ENCODE measurements around the gene BMX. TPM values are rescaled to one million over a fixed set of nuclear protein-coding genes. Genes with fewer than 3 reads are reported as not detected.

The BMX gene
- total and polyA plus RNA-seq, 9 donors = 1.5 to 2.5 (median 2.0) TPM

DNA sequence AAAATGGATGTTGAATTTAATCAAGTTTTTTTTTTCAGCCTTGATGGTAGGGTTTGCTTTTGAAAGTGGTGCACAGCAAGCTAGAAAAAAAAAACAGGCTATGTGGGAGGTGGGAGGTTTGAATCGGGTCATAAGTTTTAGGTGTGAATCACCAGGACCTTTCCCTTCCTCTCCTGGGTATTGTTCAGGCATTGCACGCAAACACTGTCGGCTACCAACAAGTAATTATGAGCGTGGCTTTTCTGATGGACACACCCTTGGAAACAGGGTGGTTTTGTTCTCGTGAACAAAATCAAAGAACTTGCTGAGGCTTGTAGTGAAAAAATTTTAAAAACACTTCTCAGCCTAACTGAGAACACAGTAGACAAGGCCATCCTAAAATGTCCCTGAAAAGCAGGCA is 25.6 kb upstream of the BMX start:
- DNase-seq = no peak
- H3K27me3 ChIP-seq (ENCODE audit: control insufficient read depth, insufficient read depth, low read length) = peaks cover 4% of the 10 kb centered on the region
- no peaks in the 10 kb centered on the region for H3K36me3 ChIP-seq (ENCODE audit: control insufficient read depth, insufficient read depth, low read length)
- no peaks in the 10 kb centered on the region for H3K4me1 ChIP-seq (ENCODE audit: control insufficient read depth, insufficient read depth, low read length)
- no peak overlapping the region for H3K27ac ChIP-seq (ENCODE audit: low read length)
- no peak overlapping the region for H3K4me3 ChIP-seq (ENCODE audit: low read length)
- H3K9me3 ChIP-seq (replicated peaks; ENCODE audit: control insufficient read depth, low read depth, low read length) = no peaks in the 10 kb centered on the region
- WGBS (ENCODE audit: insufficient coverage) = no CpG with 5 or more reads among the region's 5 CpGs

DNA sequence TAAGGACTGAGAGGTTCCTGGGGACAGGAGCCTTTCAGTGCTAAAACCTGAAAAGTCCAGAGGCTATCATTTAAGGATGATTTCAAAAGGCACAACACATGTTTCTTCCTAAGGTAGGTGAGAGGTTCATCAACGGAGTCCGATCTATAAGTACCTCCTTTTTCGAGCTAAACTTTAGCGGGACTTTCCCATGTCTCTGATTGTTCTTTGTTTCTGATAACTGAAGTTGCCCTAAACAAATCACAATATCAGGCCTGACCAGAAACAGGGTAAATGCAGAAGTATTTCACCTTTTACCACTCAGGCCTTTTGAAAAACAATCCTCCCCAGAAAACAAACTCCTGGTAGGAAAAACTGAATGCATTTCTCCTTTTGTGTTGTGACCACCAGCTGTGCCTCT is 25.1 kb upstream of the BMX start:
- Histone ChIP-seq H3K4me3 (ENCODE audit: low read length) (no peak overlapping the region), H3K27me3 (ENCODE audit: control insufficient read depth, insufficient read depth, low read length) (peaks cover 4% of the 10 kb centered on the region), H3K4me1 (ENCODE audit: control insufficient read depth, insufficient read depth, low read length) (no peaks in the 10 kb centered on the region), H3K27ac (ENCODE audit: low read length) (no peak overlapping the region), H3K9me3 (replicated peaks; ENCODE audit: control insufficient read depth, low read depth, low read length) (no peaks in the 10 kb centered on the region), H3K36me3 (ENCODE audit: control insufficient read depth, insufficient read depth, low read length) (no peaks in the 10 kb centered on the region)
- no CpG with 5 or more reads among the region's 4 CpGs for WGBS (ENCODE audit: insufficient coverage)
- DNase-seq = no peak

DNA sequence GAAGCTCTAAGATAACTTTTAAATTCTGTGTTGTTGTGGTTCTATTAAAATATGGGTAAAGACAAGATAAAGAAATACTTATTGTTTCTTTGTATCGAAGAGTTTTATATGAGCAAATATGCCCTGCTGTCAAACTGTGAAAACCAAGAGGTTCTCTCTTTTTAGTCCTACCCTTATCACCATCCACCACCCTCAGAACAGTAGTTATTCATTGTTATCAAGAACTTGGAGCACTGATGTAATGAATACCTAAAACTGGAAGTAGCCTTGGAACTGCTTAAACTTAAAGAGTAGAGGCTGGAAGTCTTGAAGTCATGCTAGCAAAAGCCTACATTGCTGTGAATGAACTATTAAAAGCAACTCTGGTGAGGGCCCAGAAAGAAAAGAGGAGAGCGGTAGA is 16.7 kb upstream of the BMX start:
- Histone ChIP-seq H3K9me3 (replicated peaks; ENCODE audit: control insufficient read depth, low read depth, low read length) (no peaks in the 10 kb centered on the region), H3K27ac (ENCODE audit: low read length) (no peak overlapping the region), H3K27me3 (ENCODE audit: control insufficient read depth, insufficient read depth, low read length) (peaks cover 13% of the 10 kb centered on the region), H3K4me3 (ENCODE audit: low read length) (no peak overlapping the region), H3K4me1 (ENCODE audit: control insufficient read depth, insufficient read depth, low read length) (no peaks in the 10 kb centered on the region), H3K36me3 (ENCODE audit: control insufficient read depth, insufficient read depth, low read length) (no peaks in the 10 kb centered on the region)
- DNase-seq = no peak
- no CpG with 5 or more reads among the region's 2 CpGs for WGBS (ENCODE audit: insufficient coverage)

DNA sequence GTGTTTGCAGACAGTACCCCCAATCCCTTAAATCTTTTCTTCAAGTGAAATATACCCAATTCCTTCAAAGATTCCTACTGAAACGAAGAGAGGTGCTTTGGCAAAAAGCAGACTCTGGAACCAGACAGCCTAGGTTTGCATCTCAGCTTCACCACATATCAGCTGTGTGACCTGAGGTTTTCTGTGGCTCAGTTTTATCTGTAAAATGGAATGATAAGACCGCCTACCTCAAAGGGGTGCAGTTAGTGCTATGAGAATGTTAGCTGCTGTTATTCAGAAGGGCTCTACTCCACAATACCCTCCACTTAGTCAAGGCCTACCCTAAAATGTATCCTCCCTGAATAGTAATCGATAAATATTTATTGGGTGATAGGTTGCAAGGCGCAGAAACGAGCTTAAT is 8.1 kb upstream of the BMX start:
- H3K4me1 ChIP-seq (ENCODE audit: control insufficient read depth, insufficient read depth, low read length) = no peaks in the 10 kb centered on the region
- no CpG with 5 or more reads among the region's 5 CpGs for WGBS (ENCODE audit: insufficient coverage)
- H3K27ac ChIP-seq (ENCODE audit: low read length) = no peak overlapping the region

DNA sequence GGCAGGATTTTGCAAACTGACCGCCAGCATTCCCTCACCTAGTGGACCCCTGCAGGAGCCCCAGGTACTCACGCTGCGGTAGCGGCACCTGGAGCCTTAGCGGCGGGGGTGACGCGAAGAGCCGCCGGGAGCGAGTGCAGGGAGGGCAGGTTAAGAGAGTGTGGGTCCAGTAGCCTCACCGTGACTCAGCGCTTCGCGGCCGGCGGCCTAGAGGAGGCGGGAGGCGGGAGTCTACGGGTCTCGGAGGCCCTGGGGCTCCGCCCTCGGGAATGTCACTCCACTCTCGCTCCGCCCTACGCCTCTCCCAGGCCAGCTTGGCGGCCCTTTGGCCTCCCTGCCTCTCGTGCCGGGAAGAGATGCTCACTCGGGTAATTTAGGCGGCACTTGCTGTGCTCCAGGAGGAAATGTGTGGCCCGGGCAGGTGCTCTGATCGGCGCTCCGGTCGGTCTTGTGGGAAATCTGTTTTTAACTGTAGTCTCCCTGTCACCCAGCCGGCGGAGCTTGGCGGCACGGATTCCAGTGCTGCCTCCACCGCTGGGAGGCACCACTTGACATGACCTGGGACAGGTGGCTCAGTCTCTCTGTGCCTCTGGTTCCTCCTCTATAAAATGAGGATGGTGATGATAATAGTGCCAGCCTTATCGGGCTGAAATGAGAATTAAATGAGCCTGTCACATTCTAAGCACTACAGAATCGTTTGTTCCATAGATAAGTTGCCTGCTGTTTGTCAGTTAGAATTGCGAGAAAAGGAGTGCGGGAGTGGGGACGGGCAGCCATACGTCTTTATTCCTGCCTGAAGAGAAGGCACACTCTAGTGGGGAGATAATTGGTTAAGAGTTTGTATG is 7.3 kb upstream of the BMX start, which contains the start of gene PIR:
Gene PIR, minus strand, starts transcription at position 216 of the 845 bp plus-strand sequence. CDS start 2,076 bp downstream, outside the sequence.
- Histone ChIP-seq H3K9me3 (replicated peaks; ENCODE audit: control insufficient read depth, low read depth, low read length) (no peaks in the 10 kb centered on the region), H3K27me3 (ENCODE audit: control insufficient read depth, insufficient read depth, low read length) (peaks cover 31% of the 10 kb centered on the region), H3K27ac (ENCODE audit: low read length) (no peak within 1 kb of the TSS), H3K4me3 (ENCODE audit: low read length) (peak within 1 kb of the TSS; percentile 45), H3K36me3 (ENCODE audit: control insufficient read depth, insufficient read depth, low read length) (no peaks in the 10 kb centered on the region), H3K4me1 (ENCODE audit: control insufficient read depth, insufficient read depth, low read length) (no peaks in the 10 kb centered on the region)
- WGBS (ENCODE audit: insufficient coverage) = 13% methylated on average over 34 of the region's 47 CpGs
- peak; percentile 86 for DNase-seq

More for the DNA sequence above, 8.1 kb upstream of the BMX start:
- Histone ChIP-seq H3K36me3 (ENCODE audit: control insufficient read depth, insufficient read depth, low read length) (no peaks in the 10 kb centered on the region), H3K4me3 (ENCODE audit: low read length) (no peak overlapping the region), H3K9me3 (replicated peaks; ENCODE audit: control insufficient read depth, low read depth, low read length) (no peaks in the 10 kb centered on the region), H3K27me3 (ENCODE audit: control insufficient read depth, insufficient read depth, low read length) (peaks cover 31% of the 10 kb centered on the region)
- DNase-seq = no peak

DNA sequence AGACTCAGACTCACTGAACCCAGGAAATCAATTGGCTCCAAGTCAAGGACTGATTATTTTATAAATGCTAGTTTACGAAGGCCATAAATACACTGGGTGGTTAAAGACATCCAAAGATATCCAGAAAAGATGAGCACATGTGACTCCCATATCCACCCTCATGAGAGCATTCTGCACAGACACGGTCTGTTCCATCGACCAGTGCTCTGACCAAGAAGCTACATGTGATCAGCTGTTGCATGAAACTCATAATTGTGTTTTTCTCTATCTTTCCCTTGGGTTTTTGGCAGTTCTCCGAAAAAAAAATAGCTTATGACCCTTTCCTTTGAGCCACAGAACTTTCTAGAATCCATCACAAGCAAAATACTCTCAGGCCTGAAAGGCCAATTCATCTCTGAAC is 4.8 kb upstream of the BMX start:
- Histone ChIP-seq H3K36me3 (ENCODE audit: control insufficient read depth, insufficient read depth, low read length) (no peaks in the 10 kb centered on the region), H3K4me3 (ENCODE audit: low read length) (no peak overlapping the region)
- 74% methylated on average over 2 of the region's 4 CpGs for WGBS (ENCODE audit: insufficient coverage)

DNA sequence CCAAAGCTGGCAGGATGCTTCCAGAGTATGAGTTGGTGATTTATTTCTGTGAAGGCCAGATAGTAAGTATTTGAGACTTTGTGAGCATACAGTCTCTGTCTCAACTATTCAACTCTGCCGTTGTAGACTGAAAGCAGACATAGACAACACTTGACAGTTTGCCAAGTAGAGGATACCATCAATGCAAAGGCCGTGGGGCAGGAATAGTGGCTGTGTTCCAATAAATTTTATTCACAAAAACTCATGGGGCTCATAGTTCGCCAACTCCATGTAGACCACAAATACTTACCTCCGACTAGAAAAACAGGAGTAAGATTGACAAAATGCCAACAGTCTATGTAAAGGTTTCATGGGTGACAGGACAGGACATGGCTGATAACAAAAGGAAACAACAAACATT is 3.8 kb upstream of the BMX start:
- Histone ChIP-seq H3K27me3 (ENCODE audit: control insufficient read depth, insufficient read depth, low read length) (peaks cover 30% of the 10 kb centered on the region), H3K4me1 (ENCODE audit: control insufficient read depth, insufficient read depth, low read length) (no peaks in the 10 kb centered on the region), H3K9me3 (replicated peaks; ENCODE audit: control insufficient read depth, low read depth, low read length) (no peaks in the 10 kb centered on the region), H3K27ac (ENCODE audit: low read length) (no peak overlapping the region), H3K4me3 (ENCODE audit: low read length) (no peak overlapping the region), H3K36me3 (ENCODE audit: control insufficient read depth, insufficient read depth, low read length) (no peaks in the 10 kb centered on the region)
- no CpG with 5 or more reads among the region's 4 CpGs for WGBS (ENCODE audit: insufficient coverage)
- no peak for DNase-seq

More for the DNA sequence above, 4.8 kb upstream of the BMX start:
- H3K27ac ChIP-seq (ENCODE audit: low read length) = no peak overlapping the region
- peaks cover 30% of the 10 kb centered on the region for H3K27me3 ChIP-seq (ENCODE audit: control insufficient read depth, insufficient read depth, low read length)
- no peak for DNase-seq
- H3K9me3 ChIP-seq (replicated peaks; ENCODE audit: control insufficient read depth, low read depth, low read length) = no peaks in the 10 kb centered on the region
- no peaks in the 10 kb centered on the region for H3K4me1 ChIP-seq (ENCODE audit: control insufficient read depth, insufficient read depth, low read length)

DNA sequence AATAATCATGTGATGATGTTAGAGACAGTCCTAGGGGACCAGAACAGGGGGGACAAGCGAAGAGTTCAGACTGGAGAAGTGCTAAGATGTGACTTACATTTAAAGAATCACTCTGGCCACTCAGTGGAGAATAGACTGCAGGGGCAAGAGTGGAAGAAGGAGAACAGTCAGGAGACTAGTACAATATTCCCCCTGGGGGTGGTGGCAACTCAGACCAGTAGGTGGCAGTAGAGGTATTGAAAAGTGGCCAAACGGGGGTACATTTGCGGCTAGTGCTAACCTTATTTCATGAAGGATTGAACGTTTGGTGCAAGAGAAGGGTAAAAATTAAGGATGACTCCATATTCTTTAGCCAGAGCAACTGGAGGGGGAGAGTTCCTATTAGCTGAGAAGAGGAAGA is 2.7 kb upstream of the BMX start:
- no peak overlapping the region for H3K4me3 ChIP-seq (ENCODE audit: low read length)

DNA sequence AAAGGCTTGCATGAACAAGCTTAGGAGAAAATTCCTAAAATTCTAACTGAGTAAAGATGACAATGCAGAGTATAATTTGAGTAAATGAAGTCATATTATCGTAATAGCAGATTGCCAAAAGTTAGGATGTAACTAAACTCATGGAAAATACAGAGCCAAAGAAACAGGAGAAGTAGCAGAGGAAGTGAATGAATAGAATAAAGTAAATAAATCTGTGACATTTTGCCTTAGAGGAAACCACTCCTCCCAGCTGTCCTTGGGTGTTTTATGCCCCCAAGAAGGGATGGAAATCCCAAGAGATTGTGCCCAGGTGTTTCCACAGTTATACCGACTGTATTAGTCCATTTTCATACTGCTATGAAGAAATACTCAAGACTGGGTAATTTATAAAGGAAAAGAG is 1.9 kb upstream of the BMX start:
- Histone ChIP-seq H3K4me1 (ENCODE audit: control insufficient read depth, insufficient read depth, low read length) (no peaks in the 10 kb centered on the region), H3K27ac (ENCODE audit: low read length) (no peak overlapping the region), H3K4me3 (ENCODE audit: low read length) (no peak overlapping the region), H3K9me3 (replicated peaks; ENCODE audit: control insufficient read depth, low read depth, low read length) (no peaks in the 10 kb centered on the region), H3K36me3 (ENCODE audit: control insufficient read depth, insufficient read depth, low read length) (no peaks in the 10 kb centered on the region), H3K27me3 (ENCODE audit: control insufficient read depth, insufficient read depth, low read length) (peaks cover 27% of the 10 kb centered on the region)
- WGBS (ENCODE audit: insufficient coverage) = no CpG with 5 or more reads among the region's 2 CpGs
- DNase-seq = peak; percentile 35

More for the DNA sequence above, 2.7 kb upstream of the BMX start:
- Histone ChIP-seq H3K36me3 (ENCODE audit: control insufficient read depth, insufficient read depth, low read length) (no peaks in the 10 kb centered on the region), H3K9me3 (replicated peaks; ENCODE audit: control insufficient read depth, low read depth, low read length) (no peaks in the 10 kb centered on the region), H3K4me1 (ENCODE audit: control insufficient read depth, insufficient read depth, low read length) (no peaks in the 10 kb centered on the region), H3K27ac (ENCODE audit: low read length) (no peak overlapping the region), H3K27me3 (ENCODE audit: control insufficient read depth, insufficient read depth, low read length) (peaks cover 30% of the 10 kb centered on the region)
- DNase-seq = no peak
- 19% methylated on average over 4 of the region's 4 CpGs for WGBS (ENCODE audit: insufficient coverage)

DNA sequence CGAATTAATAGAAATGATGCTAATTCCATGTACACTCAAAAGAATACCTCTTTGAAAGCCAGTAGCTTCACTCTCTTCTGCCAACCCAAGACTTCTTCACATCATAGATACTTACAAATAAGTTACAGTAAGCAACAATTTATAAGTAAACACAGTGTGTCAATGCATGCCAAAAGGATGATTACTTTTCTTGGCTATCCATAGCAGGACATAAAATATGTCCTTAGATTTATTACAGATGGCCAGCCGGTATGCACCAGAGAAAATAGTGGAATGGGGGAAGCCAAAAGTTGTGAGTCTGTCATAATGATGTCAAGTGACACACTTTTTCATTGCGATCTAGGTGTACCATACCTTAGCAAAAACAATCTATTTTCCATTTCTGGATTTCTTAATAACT is 631 bp upstream of the BMX start:
- no CpG with 5 or more reads among the region's 3 CpGs for WGBS (ENCODE audit: insufficient coverage)
- H3K27ac ChIP-seq (ENCODE audit: low read length) = peak overlapping the region; percentile 77
- H3K4me3 ChIP-seq (ENCODE audit: low read length) = no peak overlapping the region
- H3K36me3 ChIP-seq (ENCODE audit: control insufficient read depth, insufficient read depth, low read length) = no peaks in the 10 kb centered on the region
- H3K9me3 ChIP-seq (replicated peaks; ENCODE audit: control insufficient read depth, low read depth, low read length) = no peaks in the 10 kb centered on the region
- H3K27me3 ChIP-seq (ENCODE audit: control insufficient read depth, insufficient read depth, low read length) = peaks cover 30% of the 10 kb centered on the region
- H3K4me1 ChIP-seq (ENCODE audit: control insufficient read depth, insufficient read depth, low read length) = no peaks in the 10 kb centered on the region
- DNase-seq = peak; percentile 79

Measured in muscle of leg (tissue), 11 donors.